Activated naive CD8-positive, alpha-beta T cell treated with anti-CD3 and anti-CD28 coated beads, Interleukin-2, amount 10 ng/mL, durations not matched to agents 7 days and 5 days (primary cell): ENCODE results near the gene NSD2. TPM values are rescaled to one million over a fixed set of nuclear protein-coding genes. Genes with fewer than 3 reads are reported as not detected.
"Not testable (repeated sequence)": the region's sequence is repeated elsewhere in the genome, so short reads cannot be mapped to it uniquely, and the experiment has no call there.

ENCODE experiments used
- ATAC-seq: fragments of 150-1000 bp; cut with Tn5 transposase; one replicate; pipeline ENCODE4 v1.10.0; 2021; ENCODE audit warnings: low read depth, moderate library complexity
- POLR2A ChIA-PET: fragments of 350-600 bp; sonication (Branson Sonifier 250); formaldehyde crosslinking; loops from one replicate; lab custom pipeline; 2021; ENCODE audit warnings: antibody characterized with exemption; lab: Charles Lee
- DNase-seq: peaks from one replicate; pipeline ENCODE4 v3.0.0; 2021
- H3K27ac Mint-ChIP-seq: one replicate; pipeline ENCODE4 v1.8.0; 2022; ENCODE audit warnings: mild to moderate bottlenecking, mixed read lengths
- H3K27me3 Mint-ChIP-seq: one replicate; pipeline ENCODE4 v1.8.0; 2022; ENCODE audit warnings: mild to moderate bottlenecking, moderate library complexity, mixed read lengths
- H3K36me3 Mint-ChIP-seq: one replicate; pipeline ENCODE4 v1.8.0; 2021; ENCODE audit warnings: mild to moderate bottlenecking, mixed read lengths
- H3K4me1 Mint-ChIP-seq: one replicate; pipeline ENCODE4 v1.8.0; 2021; ENCODE audit warnings: mixed read lengths
- H3K4me3 Mint-ChIP-seq: one replicate; pipeline ENCODE4 v1.8.0; 2022; ENCODE audit warnings: mild to moderate bottlenecking, moderate library complexity, mixed read lengths
- H3K9me3 Mint-ChIP-seq: one replicate; pipeline ENCODE4 v1.8.0; 2021; ENCODE audit warnings: mixed read lengths
- total RNA-seq, 2 experiments: library from RNA; stranded (reverse); gene quantifications; one replicate each; pipeline ENCODE4 v1.2.3, GENCODE V29; 2021

The NSD2 gene
- total RNA-seq, 2 experiments from 2014 or later, result 218 to 231 TPM

DNA sequence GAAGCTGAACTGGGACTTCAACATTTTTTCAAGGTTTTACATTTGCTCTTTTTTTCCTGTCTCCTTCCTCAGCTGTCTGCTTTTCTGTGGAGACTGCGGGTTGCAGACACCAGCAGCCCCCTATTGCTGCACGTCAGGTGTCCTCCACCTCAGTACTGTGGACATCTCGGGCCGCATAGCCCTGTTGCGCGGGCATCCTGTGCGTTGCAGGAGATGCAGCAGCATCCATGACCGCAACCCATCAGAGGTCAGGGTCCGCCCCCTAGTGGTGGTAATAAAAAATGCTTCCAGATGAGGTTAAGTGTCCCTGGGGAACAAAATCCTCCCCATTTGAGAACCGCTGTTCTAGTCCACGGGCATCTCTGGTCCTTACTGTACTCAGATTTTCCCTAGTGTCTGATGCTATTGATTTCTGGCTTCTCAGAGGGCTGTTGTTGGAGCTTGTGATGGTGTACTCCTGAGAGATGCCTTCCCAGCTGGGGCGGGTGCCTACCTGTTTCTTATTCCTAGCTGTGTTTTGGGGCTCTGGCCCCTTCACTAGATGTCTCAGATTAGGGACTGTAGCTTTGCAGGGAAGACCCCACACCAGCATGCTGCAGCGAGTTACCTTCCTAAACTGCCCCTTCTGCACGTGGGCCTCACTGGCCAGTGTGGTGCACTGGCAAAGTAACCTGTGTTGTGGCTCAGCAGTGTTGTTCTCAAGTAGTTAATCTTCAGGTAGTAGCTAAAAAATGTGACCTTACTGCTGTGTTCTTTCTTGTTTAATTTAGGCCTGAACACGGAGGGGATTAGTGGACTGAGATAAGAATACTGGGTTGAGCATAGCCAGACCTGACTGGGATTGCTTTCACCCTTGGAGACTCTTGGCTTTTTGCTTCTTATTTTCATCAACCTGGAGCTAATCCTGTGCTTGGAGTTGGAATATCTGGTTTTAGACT, 28.2 kb downstream of the NSD2 start:
- Mint-ChIP-seq H3K36me3 (peaks cover 25% of the 10 kb centered on the region), H3K4me1 (peaks cover 43% of the 10 kb centered on the region), H3K4me3 (peak overlapping the region; percentile 64)

DNA sequence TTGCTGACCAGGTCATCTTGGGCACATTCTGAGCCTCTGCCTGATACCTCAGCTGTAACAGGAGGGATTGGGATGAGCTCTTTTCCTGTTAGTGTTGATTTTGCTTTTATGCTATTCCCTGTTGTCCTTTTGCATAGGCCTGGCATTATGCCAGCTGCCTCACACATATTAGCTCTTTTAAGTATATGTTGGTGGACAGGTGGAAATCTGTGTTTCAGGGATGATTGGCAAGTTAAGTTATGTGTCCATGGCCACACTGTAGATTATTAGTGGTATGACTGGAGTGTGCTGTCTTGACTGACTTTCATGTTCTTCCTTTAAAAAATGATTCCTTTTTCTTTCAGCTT, 28.9 kb downstream of the NSD2 start:
- POLR2A ChIA-PET, result interaction anchor here (0.6 to 2.3 kb wide), 5 partner anchors 8 to 47 kb away, joined by 3 to 9 read pairs (median 4); partner anchors contain the start of genes LETM1 and NSD2
- ATAC-seq, result no peak
- Mint-ChIP-seq H3K4me1 (peaks cover 45% of the 10 kb centered on the region), H3K27ac (no peak overlapping the region), H3K27me3 (no peaks in the 10 kb centered on the region), H3K36me3 (peaks cover 28% of the 10 kb centered on the region), H3K4me3 (no peak overlapping the region), H3K9me3 (no peaks in the 10 kb centered on the region)
- DNase-seq, result no peak

More for the DNA sequence above, 28.2 kb downstream of the NSD2 start:
- Mint-ChIP-seq H3K9me3 (no peaks in the 10 kb centered on the region), H3K27me3 (no peaks in the 10 kb centered on the region), H3K27ac (peak overlapping the region; percentile 87)
- peak; percentile 75 for DNase-seq
- ATAC-seq, result peak; percentile 88
- POLR2A ChIA-PET, result interaction anchor here (0.8 to 2.3 kb wide), 4 partner anchors 9 to 46 kb away, joined by 3 to 9 read pairs (median 6); partner anchors contain the start of genes LETM1 and NSD2

DNA sequence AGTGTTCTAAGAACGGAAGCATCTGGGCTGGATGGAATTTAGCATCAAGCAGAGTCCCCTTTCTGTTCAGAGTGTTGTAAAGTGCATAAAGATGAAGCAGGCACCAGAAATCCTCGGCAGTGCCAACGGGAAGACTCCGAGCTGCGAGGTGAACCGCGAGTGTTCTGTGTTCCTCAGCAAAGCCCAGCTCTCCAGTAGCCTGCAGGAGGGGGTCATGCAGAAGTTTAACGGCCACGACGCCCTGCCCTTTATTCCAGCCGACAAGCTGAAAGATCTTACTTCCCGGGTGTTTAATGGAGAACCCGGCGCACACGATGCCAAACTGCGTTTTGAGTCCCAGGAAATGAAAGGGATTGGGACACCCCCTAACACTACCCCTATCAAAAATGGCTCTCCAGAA, 29.4 kb downstream of the NSD2 start:
- Mint-ChIP-seq H3K4me1 (peaks cover 47% of the 10 kb centered on the region), H3K27ac (no peak overlapping the region), H3K4me3 (no peak overlapping the region), H3K27me3 (no peaks in the 10 kb centered on the region), H3K9me3 (no peaks in the 10 kb centered on the region), H3K36me3 (peaks cover 32% of the 10 kb centered on the region)
- ATAC-seq, result no peak
- POLR2A ChIA-PET, result interaction anchor here (0.6 to 2.3 kb wide), 3 partner anchors 24 to 47 kb away, joined by 3 to 8 read pairs (median 4); partner anchors contain the start of gene LETM1
- no peak for DNase-seq

DNA sequence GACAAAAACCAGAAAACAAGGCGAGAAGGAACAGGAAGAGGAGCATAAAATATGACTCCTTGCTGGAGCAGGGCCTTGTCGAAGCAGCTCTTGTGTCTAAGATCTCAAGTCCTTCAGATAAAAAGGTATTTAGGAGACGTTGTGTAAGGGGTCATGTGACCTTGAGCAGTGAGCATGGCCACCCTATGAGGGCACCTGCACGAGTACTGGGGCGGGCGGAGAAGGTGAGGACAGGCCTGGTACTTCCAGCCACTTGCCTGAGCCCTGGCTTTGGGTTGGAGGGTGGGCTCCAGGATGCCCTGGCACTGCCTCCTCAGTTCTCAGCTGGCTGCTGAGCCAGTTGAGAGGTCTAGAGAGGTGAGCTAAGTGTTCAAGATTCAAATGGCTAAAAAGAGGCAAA, 29.9 kb downstream of the NSD2 start:
- H3K4me1 Mint-ChIP-seq, result peaks cover 47% of the 10 kb centered on the region
- peaks cover 35% of the 10 kb centered on the region for H3K36me3 Mint-ChIP-seq
- no peak overlapping the region for H3K4me3 Mint-ChIP-seq
- H3K27me3 Mint-ChIP-seq, result no peaks in the 10 kb centered on the region
- H3K27ac Mint-ChIP-seq, result no peak overlapping the region
- DNase-seq, result no peak
- no peak for ATAC-seq
- POLR2A ChIA-PET, result no interaction called here
- H3K9me3 Mint-ChIP-seq, result no peaks in the 10 kb centered on the region

DNA sequence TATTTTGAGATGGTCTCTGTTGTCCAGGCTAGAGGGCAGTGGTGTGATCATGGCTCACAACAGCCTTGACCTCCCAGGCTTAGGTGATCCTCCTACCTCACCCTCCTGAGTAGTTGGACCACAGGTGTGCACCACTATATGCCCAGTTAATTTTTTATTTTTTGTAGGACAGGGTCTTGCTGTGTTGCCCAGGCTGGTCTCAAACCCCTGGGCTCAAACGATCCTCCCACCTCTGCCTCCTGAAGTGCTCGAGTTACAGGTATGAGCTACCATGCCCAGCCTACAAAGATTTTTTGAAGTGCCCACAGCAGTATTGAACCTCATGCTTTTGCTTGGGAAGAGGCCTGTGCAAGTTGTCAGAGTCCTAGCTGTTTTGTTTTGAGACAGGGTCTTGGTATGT, 31.1 kb downstream of the NSD2 start:
- Mint-ChIP-seq H3K4me3 (no peak overlapping the region), H3K27me3 (no peaks in the 10 kb centered on the region), H3K9me3 (no peaks in the 10 kb centered on the region), H3K36me3 (peaks cover 38% of the 10 kb centered on the region), H3K4me1 (peaks cover 50% of the 10 kb centered on the region), H3K27ac (no peak overlapping the region)
- no peak for ATAC-seq
- POLR2A ChIA-PET, result no interaction called here
- no peak for DNase-seq

DNA sequence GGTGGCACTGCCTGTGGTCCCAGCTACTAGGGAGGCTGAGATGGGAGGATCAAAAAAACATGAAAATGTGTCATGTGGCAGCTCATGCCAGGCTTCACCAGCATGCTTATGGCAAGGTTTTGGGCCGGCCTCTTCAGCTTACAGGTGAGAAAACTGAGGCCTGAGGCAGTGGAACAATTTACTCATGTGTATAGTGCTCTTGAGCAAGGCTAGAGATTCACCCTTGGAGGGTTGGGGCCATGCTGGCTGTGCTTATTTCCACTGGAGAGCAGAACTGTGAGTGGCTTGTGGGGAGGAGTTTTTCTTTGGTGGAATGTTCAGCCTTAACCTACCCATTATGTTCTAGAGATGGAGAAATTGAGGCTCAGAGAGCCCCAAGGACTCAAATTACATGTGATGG, 31.8 kb downstream of the NSD2 start:
- Mint-ChIP-seq H3K4me3 (no peak overlapping the region), H3K36me3 (peaks cover 38% of the 10 kb centered on the region), H3K9me3 (no peaks in the 10 kb centered on the region), H3K27ac (no peak overlapping the region), H3K4me1 (peaks cover 51% of the 10 kb centered on the region), H3K27me3 (no peaks in the 10 kb centered on the region)
- POLR2A ChIA-PET, result no interaction called here
- ATAC-seq (no peak), DNase-seq (no peak)

DNA sequence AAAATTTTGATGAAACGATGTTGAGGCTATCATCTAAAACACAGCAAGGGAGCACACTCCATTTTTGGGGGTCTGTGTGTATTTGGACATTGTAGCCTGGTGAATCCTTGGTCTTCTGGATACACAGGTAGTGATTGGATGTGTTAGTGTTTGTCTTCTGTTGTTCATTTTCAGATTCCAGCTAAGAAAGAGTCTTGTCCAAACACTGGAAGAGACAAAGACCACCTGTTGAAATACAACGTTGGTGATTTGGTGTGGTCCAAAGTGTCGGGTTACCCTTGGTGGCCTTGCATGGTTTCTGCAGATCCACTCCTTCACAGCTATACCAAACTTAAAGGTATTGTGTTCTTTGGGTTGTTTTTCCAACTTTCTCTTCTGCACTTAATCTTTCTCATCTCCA, 32.8 kb downstream of the NSD2 start:
- Mint-ChIP-seq H3K36me3 (peaks cover 40% of the 10 kb centered on the region), H3K4me1 (peaks cover 51% of the 10 kb centered on the region), H3K27me3 (no peaks in the 10 kb centered on the region), H3K27ac (no peak overlapping the region), H3K4me3 (no peak overlapping the region), H3K9me3 (no peaks in the 10 kb centered on the region)
- DNase-seq, result no peak
- POLR2A ChIA-PET, result no interaction called here
- no peak for ATAC-seq

DNA sequence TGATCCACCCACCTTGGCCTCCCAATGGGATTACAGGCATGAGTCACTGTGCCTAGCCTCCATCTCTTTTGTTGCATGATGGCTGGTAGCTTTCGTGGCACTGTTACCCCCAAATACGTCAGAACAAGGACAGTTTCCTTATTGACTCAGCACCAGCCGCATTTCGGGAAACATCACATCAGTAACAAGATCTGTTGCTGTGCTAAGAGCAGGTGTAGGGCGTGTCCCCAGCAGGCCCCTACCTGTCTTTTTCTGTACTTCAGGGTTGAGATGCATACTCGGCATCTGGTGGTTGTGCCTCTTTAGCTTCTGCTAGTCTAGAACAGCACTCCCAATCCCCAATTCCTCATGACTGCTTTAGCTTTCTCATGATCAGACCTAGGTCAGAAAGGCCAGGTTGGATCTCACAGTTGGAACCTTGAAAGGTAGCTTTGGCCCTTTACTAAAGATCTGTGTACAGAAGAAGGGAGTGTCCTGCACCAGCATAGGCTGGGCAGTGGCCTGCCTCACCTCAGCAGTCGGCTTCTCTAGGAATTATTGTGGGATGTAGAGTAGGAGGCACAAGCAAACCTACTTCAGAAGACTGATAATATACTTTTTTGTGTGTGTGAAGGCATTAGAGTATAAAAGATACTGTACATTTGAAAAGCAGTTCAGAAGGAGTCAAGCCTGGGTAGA, 36.8 kb downstream of the NSD2 start:
- no peaks in the 10 kb centered on the region for H3K27me3 Mint-ChIP-seq
- no peak for ATAC-seq
- H3K27ac Mint-ChIP-seq, result peak overlapping the region; percentile 46
- peaks cover 51% of the 10 kb centered on the region for H3K4me1 Mint-ChIP-seq
- no peak for DNase-seq
- H3K9me3 Mint-ChIP-seq, result no peaks in the 10 kb centered on the region
- peak overlapping the region; percentile 20 for H3K4me3 Mint-ChIP-seq
- H3K36me3 Mint-ChIP-seq, result peaks cover 42% of the 10 kb centered on the region
- POLR2A ChIA-PET, result interaction anchor here (0.6 kb wide), 1 partner anchor 8 kb away, joined by 3 read pairs; no protein-coding TSS in a partner anchor

DNA sequence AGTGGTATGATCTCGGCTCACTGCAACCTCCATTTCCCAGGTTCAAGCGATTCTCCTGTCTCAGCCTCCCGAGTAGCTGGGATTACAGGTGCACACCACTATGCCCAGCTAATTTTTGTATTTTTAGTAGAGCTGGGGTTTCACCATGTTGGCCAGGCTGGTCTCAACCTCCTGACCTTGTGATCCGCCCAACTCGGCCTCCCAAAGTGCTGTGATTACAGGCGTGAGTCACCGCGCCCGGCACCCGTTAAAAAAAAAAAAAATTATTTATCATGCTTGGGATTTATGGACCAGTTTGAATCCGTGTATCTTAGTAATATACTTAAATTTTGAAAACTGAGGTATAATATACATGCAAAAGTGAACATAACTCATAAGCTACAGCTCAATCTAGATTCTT, 38.5 kb downstream of the NSD2 start:
- Mint-ChIP-seq H3K4me1 (peaks cover 44% of the 10 kb centered on the region), H3K36me3 (peaks cover 40% of the 10 kb centered on the region)
- H3K27me3 Mint-ChIP-seq, ATAC-seq, DNase-seq, H3K4me3 Mint-ChIP-seq, H3K9me3 Mint-ChIP-seq, H3K27ac Mint-ChIP-seq, POLR2A ChIA-PET: not testable (repeated sequence)

DNA sequence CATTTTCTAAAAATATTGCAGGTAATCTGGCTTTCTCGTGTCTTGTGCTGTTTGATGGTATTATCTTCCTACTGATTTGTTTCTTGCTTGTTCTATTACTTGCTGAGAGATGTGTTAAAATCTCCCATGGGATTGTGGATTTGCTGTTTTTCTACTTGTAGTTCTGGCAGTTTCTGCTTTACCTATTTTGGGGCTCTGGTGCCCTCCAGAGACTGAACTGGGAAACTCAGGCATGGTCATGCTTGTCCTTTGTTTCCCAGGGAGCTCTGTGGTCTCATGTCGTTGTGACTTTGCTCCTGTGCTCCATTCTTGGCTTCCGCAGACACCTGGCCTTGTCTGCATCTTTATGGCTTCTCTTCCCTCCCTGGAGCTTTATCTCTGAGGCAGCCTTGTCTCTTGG, 39.5 kb downstream of the NSD2 start:
- Mint-ChIP-seq H3K9me3 (no peaks in the 10 kb centered on the region), H3K27me3 (no peaks in the 10 kb centered on the region), H3K36me3 (peaks cover 35% of the 10 kb centered on the region), H3K4me3 (no peak overlapping the region), H3K4me1 (peaks cover 38% of the 10 kb centered on the region), H3K27ac (peak overlapping the region; percentile 85)
- POLR2A ChIA-PET, result no interaction called here
- ATAC-seq, result no peak
- no peak for DNase-seq

DNA sequence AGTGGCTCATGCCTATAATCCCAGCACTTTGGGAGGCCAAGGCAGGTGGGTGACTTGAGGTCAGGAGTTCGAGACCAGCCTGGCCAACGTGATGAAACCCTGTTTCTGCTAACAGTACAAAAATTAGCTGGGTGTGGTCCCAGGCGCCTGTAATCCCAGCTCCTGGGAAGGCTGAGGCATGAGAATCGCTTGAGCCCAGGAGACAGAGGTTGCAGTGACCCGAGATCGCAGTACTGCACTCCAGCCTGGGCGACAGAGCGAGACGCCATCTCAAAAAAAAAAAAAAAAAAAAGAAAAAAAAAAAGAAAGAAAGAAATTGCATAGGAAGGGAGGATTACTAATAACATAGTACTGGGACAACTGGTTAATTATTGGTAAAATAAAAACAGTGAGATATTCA, 40.1 kb downstream of the NSD2 start:
- peaks cover 36% of the 10 kb centered on the region for H3K36me3 Mint-ChIP-seq
- H3K4me1 Mint-ChIP-seq, result peaks cover 31% of the 10 kb centered on the region
- H3K9me3 Mint-ChIP-seq, ATAC-seq, H3K27ac Mint-ChIP-seq, POLR2A ChIA-PET, H3K27me3 Mint-ChIP-seq, DNase-seq, H3K4me3 Mint-ChIP-seq: not testable (repeated sequence)

DNA sequence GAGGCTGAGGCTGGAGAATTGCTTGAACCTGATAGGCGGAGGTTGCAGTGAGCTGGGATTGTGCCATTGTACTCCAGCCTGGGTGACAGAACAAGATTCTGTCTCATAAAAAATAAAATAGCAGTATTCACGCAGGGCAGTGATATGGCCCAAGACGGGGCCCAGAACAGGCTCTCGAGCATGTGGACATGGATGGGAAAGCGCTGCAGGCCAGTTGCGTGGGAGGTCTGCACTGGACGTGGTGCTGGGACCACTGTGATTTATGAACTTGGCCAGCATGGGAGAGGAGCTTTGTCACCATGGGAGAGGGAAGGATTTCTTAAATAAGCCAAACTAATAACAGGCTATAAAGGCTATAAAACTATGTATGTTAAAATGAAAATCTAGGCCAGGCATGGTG, 51.6 kb downstream of the NSD2 start:
- ATAC-seq (no peak), DNase-seq (no peak)
- no peaks in the 10 kb centered on the region for H3K9me3 Mint-ChIP-seq
- no peak overlapping the region for H3K4me3 Mint-ChIP-seq
- POLR2A ChIA-PET, result no interaction called here
- H3K4me1 Mint-ChIP-seq, result peaks cover 4% of the 10 kb centered on the region
- H3K36me3 Mint-ChIP-seq, result peaks cover 26% of the 10 kb centered on the region
- no peak overlapping the region for H3K27ac Mint-ChIP-seq
- no peaks in the 10 kb centered on the region for H3K27me3 Mint-ChIP-seq

DNA sequence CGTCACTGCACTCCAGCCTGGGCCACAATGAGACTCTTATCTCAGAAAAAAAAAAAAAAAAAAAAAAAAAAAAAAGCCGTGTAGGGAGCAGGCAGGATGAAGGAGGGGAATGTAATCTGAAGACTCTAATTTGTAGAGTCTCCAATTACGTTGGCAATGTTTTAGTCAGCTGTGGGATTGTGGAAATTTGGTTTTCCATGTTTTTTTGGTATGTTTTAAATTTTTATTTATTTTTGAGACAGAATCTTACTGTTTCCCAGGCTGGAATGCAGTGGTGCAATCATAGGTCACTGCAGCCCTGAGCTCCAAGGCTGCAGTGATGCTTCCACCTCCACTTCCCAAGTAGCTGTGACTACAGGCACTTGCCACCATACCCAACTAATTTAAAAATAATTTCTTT, 56.5 kb downstream of the NSD2 start:
- POLR2A ChIA-PET, result interaction anchor here (0.5 kb wide), 1 partner anchor 40 kb away, joined by 7 read pairs; no protein-coding TSS in a partner anchor
- Mint-ChIP-seq H3K4me3 (no peak overlapping the region), H3K27me3 (no peaks in the 10 kb centered on the region), H3K36me3 (peaks cover 32% of the 10 kb centered on the region), H3K9me3 (no peaks in the 10 kb centered on the region), H3K4me1 (peaks cover 4% of the 10 kb centered on the region), H3K27ac (no peak overlapping the region)
- no peak for DNase-seq
- no peak for ATAC-seq
